GM18951 (cell line): ENCODE data around the gene CNTD1.
"Not testable (repeated sequence)": the region's sequence is repeated elsewhere in the genome, so short reads cannot be mapped to it uniquely, and the experiment has no call there.

Experiments
- POLR2A ChIP-seq: IDR thresholded peaks from 4 replicates; pipeline ENCODE4 v1.6.1; 2011; ENCODE audit warnings: mild to moderate bottlenecking; ENCODE audit not compliant: insufficient read length, insufficient read depth; ENCODE audit errors: extremely low read depth
- in situ Hi-C: fragments of 300-500 bp; cut with MboI; formaldehyde crosslinking; loops from one replicate; pipeline ENCODE4 v1.12.0; 2022; ENCODE audit warnings: low sequenced_read_pairs, mixed read lengths, inconsistent platforms; ENCODE audit not compliant: unreplicated experiment

Gene CNTD1

GRCh38 chr17:42798383-42799380 is at the start of gene CNTD1, which contains the start of gene COA3:
TSS of gene CNTD1 (plus strand) at chr17:42798861. CDS start at chr17:42799068, 207 bp downstream.
TSS of gene COA3 (minus strand) at chr17:42798704. CDS start at chr17:42798681, 23 bp downstream.
- in situ Hi-C loops: no loop called here
- TF ChIP-seq POLR2A: peak; percentile 69

- in situ Hi-C loops: no loop called here
Observed at GRCh38 chr17:42748908-42749798, 49.5 kb upstream of the CNTD1 start.

GRCh38 chr17:42750739-42751344 is 47.8 kb upstream of the CNTD1 start:
- TF ChIP-seq POLR2A: no peak
- in situ Hi-C loops: no loop called here

More at GRCh38 chr17:42748908-42749798, 49.5 kb upstream of the CNTD1 start:
- TF ChIP-seq POLR2A: no peak

- in situ Hi-C loops: no loop called here
- TF ChIP-seq POLR2A: no peak
Observed at GRCh38 chr17:42751628-42752027, 47.0 kb upstream of the CNTD1 start.

- TF ChIP-seq POLR2A: no peak
- in situ Hi-C loops: no loop called here
Observed at GRCh38 chr17:42754782-42755181, 43.9 kb upstream of the CNTD1 start.

GRCh38 chr17:42759982-42760651 is 38.5 kb upstream of the CNTD1 start:
- no peak for TF ChIP-seq POLR2A
- in situ Hi-C loops: no loop called here

GRCh38 chr17:42760652-42761581 is 37.7 kb upstream of the CNTD1 start, which contains the start of gene RAMP2:
TSS of gene RAMP2 (plus strand) at chr17:42761227. CDS start at chr17:42761262, 35 bp downstream.
- in situ Hi-C loops: no loop called here
- no peak for TF ChIP-seq POLR2A

- no peak for TF ChIP-seq POLR2A
- in situ Hi-C loops: no loop called here
Observed at GRCh38 chr17:42761638-42762037, 37.0 kb upstream of the CNTD1 start.

GRCh38 chr17:42766124-42766523 is 32.5 kb upstream of the CNTD1 start:
- no peak for TF ChIP-seq POLR2A

GRCh38 chr17:42767512-42767911 is 31.1 kb upstream of the CNTD1 start:
- TF ChIP-seq POLR2A: no peak
- in situ Hi-C loops: no loop called here

More at GRCh38 chr17:42766124-42766523, 32.5 kb upstream of the CNTD1 start:
- in situ Hi-C loops: no loop called here

- in situ Hi-C loops: not testable (repeated sequence)
Observed at GRCh38 chr17:42768006-42768405, 30.7 kb upstream of the CNTD1 start.

- in situ Hi-C loops: not testable (repeated sequence)
Observed at GRCh38 chr17:42769964-42770363, 28.7 kb upstream of the CNTD1 start.

- no peak for TF ChIP-seq POLR2A
- in situ Hi-C loops: no loop called here
Observed at GRCh38 chr17:42772945-42773289, 25.7 kb upstream of the CNTD1 start.
